Peyer's patch (tissue), 4 donors: ENCODE measurements around the gene DGCR8.

Experiments used
- CTCF ChIP-seq, 6 experiments: fragments of 450-650 bp in 4 of 6; fragments of 200-600 bp in 2 of 6; sonication (generic) in 1 of 6; IDR thresholded peaks; one replicate each; pipeline ENCODE4 v1.5.1; 2017 to 2019; ENCODE audit warnings: antibody characterized with exemption in 6 of 6, mild to moderate bottlenecking in 3 of 6, moderate library complexity in 1 of 6
- POLR2A ChIP-seq, 2 donors: fragments of 450-650 bp; IDR thresholded peaks; one replicate each; pipeline ENCODE4 v1.5.1; 2017; ENCODE audit warnings: antibody characterized with exemption in 2 of 2, mild to moderate bottlenecking in 2 of 2, moderate library complexity in 2 of 2

- TF ChIP-seq CTCF (IDR thresholded peaks at IDR 0.05) (no peak), POLR2A (IDR thresholded peaks at IDR 0.05) (no peak)
These were observed 38.4 kb downstream of the DGCR8 start for GRCh38 chr22:20118300-20119020.
